Inflammatory macrophage treated with lipopolysaccharide for 1 hour (primary cell): ENCODE measurements around the gene NAV1.
"Not testable (repeated sequence)": the region's sequence is repeated elsewhere in the genome, so short reads cannot be mapped to it uniquely, and the experiment has no call there.

ENCODE experiments used
- DNase-seq, 2 donors: peaks; one replicate each; pipeline ENCODE4 v3.0.0-alpha.2; 2020 to 2022

NAV1 gene

DNA sequence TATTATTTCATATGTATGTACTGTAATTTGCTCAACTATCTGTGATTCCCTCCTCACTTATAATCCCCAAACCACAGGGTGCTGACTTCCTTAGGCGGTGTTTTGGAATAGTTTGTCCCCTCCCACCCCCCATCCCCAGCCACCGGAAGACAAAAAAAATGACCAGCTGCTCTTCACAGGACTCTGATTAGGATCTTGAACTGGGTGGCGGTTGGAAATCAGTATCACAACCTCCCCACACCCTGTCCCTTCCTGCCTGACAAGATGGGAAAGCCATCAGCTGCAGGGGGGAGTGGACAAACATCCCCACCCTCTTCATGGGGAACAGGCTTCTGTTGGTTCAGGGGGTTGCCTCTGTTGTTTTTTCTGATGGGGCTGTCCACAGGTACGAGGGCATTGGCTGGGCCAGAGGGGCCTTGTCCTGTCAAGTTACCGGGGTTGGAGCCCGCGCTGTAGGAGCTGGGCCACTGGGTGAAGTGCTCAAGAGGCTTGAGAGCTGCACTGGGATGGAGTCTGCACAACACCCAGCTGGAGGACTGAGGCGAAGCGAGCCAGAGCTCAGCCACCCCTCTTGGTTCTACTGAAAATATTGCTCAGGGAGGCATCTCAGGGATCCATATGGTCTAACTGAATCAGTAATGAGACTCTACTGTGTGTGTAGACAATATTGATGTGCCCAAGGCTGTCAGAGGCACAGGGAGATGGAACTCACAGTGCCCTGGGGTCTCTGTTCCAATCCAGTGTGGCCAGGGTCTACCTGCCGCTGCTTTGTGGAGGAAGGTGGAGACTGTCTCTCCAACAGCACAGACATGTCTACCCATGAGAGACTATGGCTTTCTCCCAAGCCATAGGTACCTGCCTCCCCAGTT lies 28.2 kb downstream of the NAV1 start:
- DNase-seq = no peak

DNA sequence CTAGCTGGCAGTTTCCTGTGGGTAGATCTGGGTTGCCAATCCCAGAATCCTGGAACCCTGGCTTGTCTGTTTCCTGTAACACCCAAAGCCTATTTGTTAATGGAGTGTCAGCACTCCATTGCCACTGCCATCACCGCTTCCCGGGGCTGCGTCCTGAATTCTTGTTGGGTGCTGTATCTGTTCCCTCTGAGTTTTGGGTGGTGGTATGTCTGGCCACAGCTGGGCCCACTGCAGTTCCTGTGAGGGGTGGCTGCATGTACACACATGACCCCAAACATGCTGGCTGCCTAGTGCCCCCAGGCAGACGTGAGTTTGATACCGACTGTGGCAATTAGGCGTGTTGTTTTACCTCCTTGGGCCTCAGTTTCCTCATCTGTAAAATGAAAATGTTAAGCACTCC lies 29.3 kb downstream of the NAV1 start:
- no peak for DNase-seq

DNA sequence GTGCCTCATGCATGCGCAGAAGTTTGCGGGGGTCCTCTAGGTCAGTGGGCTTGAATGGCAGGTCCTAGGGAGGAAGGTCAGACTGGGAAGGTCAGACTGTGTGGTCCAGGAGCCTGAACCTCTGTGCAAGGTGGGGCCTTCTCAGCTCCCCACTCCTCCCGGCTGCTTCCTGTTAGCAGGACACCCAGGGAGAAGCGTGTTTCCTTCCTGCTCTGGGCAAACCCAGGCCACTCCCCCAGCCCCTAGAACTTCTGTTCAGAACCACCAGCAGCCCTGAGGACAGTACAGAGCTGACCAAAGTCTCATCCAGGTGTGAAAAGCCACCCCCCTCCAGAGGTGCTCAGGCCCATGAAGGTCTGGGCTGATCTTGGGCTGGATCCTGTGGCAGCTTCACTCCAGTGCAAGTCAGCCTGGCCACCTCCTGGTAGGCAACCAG lies 29.9 kb downstream of the NAV1 start:
- DNase-seq = no peak

DNA sequence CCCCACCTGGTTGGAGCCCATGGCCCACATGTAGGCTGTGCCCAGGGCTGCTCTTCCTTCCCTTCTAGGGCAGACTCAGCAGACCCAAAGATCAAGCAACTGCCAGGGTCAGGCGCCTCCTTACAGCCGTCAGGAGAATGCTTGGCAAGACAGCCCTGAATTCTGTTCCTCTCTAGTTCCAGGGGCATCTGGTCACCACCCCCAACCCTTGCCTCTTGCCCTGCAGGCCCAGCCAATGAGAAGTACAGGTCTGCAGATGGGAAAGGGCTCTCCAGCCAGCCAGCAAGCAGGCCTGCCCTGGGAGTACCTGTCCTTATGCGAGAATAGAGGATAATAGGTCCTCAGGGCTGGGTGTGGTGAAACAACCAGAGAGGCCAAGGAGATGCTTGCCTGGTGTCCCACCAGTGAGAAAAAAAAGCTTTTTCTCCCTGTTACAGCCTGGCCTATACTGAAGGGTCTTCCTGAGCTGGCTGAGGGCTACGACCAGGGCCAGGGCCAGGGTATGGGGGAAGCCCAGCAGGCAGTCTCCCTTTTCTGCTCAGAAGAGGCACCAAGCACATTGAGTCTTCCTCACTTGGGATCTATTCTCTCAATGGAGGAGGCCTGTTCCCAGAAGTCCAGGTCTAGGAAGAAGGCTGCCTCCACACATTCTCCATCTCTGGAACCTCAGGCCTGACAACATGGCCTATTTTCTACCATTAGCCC lies 31.4 kb downstream of the NAV1 start:
- DNase-seq = no peak

DNA sequence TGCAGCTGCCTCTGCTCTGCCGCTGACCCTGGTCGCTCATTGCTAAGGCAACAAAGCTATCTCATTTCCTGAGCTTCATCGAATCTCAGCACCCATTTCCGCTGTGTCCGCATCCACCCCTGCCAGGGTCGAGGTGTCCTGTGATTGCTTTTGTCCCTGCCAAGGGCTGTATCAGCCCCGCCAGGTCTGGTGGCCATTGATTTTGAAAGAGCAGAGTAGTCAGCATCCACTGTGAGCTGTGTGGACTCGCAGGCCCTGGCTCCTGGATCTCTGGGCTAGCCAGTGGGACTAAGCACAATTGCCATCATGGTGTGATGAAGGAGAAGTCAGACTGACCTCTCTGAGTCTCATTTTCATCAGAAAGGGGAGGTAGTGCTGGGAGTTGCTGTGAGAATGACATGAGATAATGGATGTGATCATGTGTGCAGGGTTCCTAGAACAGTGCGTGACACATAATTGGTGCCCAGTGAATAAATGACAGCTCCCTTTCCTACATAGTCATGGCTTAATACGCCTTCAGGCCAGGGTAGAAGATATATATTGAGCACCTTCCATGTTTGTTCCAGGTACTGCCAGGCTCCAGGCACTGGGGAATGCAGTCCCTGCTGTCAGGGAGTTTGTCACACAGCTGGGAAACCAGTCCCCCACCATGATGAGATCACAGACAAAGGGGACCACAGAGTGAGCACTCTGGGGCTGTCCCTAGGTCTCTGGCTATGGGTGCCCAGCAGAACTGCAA lies 32.1 kb downstream of the NAV1 start:
- DNase-seq = no peak

GRCh38 chr1:201573030-201573429 lies 34.1 kb downstream of the NAV1 start:
- DNase-seq = no peak

DNA sequence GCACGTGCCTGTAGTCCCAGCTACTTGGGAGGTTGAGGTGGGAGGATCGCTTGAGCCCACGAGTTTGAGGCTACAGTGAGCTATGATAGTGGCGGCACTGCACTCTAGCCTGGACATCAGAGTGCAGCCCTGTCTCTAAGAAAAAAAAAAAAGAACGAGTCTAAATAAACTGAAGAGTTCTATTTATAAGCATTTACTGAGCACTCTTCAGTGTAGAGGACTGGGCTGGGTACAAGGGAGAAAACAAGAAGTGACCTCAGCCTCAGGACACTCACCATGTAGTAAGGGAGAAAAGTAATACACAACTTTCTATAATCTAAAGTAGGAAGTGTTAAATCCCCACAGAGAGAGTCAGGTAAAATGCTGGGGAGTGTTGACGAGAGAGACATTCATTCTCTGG lies 35.0 kb downstream of the NAV1 start:
- no peak for DNase-seq

- DNase-seq = no peak
These were observed 37.0 kb downstream of the NAV1 start for GRCh38 chr1:201575912-201576311.

GRCh38 chr1:201576914-201577313 lies 38.0 kb downstream of the NAV1 start:
- DNase-seq = no peak

DNA sequence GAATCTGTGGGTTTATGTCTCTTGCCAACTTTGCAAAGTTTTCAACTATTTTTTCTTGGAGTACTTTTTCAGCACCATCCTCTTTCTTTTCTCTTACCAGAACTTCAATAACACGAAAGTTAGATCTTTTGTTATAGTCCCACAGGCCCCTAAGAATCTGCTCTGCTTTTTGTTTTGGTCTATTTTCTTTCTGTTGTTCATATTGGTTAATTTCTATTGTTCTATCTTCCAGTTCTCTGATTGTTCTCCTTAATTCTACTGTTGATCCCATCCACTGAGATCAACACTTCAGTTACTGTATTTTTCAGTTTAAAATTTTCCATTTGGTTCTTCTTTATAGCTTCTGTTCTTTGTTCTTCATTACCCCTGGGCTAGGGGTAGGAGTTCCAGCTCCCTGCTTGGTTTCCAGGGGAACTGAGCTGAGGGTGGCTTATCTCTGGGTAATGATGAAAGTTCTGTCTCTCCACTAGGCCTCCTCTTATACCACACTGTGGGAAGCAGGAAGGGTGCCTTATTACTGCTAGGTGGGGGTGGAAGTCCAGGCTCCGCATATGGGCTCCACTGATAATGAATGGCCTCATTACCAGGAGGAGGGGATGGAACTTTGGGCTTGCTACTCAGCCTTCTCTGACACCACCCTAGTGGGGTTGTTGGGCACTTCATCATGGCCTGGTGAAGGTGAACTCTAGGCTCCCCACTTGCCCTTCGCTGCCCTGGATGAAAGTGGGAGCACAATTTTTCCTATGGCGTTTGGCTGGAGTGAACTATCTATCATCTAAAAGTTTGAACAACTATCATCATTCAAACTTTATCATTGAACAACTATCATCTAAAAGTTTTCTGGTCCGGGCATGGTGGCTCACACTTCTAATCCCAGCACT lies 39.3 kb downstream of the NAV1 start:
- no peak for DNase-seq

DNA sequence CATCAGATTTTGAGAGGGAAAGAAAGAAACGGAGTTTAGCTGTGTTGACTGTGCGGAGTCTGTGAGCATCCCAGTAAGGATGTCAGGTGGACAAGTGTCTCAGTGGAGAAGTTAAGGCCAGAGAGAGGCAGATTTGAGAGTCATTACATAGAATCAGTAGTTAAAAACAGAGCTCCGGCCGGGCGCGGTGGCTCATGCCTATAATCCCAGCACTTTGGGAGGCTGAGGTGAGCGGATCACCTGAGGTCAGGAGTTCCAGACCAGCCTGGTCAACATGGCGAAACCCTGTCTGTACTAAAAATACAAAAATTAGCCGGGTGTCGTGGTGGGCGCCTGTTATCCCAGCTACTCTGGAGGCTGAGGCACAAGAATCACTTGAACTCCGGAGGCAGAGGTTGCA lies 42.4 kb downstream of the NAV1 start:
- DNase-seq = not testable (repeated sequence)

DNA sequence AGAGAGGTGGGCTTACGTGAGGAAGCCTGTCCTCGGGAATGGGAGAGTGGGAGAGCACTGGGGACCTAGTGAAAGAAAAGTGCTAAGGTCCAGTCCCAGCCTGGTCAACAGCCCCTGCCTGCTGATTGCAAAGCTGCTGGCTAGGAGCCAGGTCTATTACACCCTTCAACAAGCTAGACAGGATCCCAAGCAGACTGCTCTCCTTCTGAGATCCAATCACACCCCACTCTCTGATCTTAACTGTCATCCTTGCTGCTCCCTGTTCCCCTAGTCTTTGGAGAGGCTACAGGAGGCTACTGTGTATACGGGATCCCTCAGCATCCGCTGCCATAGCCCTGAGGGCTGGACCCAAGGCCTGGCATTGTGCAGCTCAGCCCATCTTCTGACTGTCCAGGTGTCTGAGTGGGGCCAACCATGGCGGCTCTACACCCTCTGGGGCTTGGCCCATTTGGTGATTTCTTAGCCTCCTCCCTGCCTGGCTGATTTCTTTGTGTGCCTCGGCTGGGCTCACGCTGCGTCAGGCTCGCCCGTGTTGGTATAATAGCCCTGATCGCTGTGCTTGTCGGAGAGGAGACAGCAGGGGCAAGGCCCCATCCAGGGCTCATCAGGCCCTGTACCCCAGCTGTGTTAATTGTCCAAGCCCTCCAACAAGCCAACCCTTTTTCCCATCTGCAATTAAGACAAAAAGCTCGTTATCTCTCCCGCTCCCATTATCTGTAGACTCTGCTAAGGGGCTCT lies 43.9 kb downstream of the NAV1 start:
- peak in 1 of 2 donors; percentile 14 for DNase-seq

DNA sequence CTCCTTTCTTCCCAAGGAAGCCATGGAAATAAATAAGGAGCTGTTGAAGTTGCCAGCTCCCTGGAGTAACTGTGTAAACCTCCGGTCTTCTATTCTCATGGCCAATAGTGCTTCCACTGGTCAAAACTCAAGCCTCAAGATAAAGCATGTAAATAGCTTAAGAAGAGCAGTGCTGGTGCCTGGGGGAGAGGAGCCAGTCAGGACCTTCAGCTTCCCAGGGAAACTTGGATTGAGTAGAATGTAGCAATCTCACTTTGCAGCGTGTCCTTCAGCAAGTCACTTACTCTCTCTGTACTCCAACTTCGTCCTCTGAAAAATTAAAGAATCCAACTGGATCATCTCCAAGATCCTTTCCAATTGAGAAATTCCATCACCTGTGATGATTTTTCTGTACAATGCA lies 44.7 kb downstream of the NAV1 start:
- DNase-seq = no peak

DNA sequence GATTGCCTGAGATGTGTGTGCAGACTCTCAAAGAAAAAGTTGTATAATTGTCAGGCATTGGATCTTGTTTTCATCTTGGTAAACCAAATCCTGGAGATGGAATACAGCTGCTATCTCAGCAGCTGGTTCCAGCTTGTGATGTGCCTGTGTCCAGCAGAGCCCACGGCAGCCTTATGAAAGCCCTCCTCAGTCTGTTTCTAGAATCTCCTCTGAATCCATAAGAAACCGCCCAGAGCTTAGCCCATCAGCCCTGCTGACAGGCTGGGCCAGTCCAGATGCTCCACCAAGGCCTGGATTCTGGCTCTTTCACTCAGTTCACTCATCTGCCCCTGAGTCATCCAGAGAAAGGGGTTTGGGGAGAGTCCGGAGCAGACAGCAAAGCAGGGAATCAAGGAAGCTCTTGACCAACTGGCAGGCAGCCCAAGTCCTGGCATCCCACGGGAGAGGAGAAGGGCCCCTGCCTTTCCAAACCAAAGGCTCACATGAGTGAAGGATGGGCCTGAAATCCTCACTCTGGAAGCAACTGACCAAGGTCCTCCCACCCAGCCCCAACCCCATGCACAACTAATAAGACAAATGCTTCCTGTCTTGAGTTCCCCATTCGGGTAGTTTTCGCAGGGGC lies 45.7 kb downstream of the NAV1 start:
- peak; percentile 35 to 85 for DNase-seq

DNA sequence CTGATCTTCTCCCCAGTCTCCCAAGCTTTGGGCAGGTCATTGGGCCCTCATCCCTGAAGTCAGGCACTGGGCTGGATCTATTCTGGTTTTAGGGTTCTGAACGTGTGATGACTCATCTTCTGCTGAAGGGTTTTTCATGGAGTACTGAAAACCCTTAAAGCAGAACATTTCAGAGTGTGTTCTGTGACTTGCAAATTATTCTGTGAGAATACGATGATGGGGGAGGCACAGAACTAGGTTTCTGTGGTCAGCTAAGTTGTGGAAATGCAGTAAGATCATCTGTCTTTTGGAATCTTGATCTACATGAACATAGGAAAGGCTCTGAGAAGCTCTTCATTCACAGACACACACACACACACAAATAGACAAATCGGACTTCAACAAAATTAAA lies 46.2 kb downstream of the NAV1 start:
- DNase-seq = no peak

DNA sequence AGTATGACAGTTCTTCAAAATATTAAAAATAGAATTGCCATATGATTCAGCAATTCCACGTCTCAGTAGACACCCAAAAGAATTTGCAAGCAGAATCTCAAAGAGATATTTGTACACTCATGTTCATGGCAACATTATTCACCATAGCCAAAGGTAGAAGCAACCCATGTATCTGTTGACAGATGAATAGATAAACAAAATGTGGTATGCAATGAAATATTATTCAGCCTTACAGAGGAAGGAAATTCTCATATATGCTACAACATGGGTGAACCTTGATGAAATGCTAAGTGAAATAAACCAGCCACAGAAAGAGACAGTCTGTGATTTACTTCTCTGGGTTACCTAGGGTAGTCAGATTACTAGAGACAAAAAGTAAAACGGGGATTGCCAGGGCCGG lies 47.0 kb downstream of the NAV1 start:
- no peak for DNase-seq

- no peak for DNase-seq
These were observed 47.9 kb downstream of the NAV1 start for GRCh38 chr1:201586806-201587205.

- no peak for DNase-seq
These were observed 48.8 kb downstream of the NAV1 start for GRCh38 chr1:201587729-201588128.
